H1 (cell line): ENCODE measurements around the gene SARNP.

Source experiments
- ATF3 ChIP-seq: IDR thresholded peaks from 2 replicates; pipeline ENCODE4 v1.6.1; 2011; ENCODE audit warnings: low read depth, mild to moderate bottlenecking, low read length; ENCODE audit not compliant: insufficient read depth
- CREB1 ChIP-seq: IDR thresholded peaks from 2 replicates; pipeline ENCODE4 v1.6.1; 2012; ENCODE audit warnings: inconsistent platforms
- CTCF ChIP-seq, 3 experiments: IDR thresholded peaks; 1 replicate in 2 of 3; 2 replicates in 1 of 3; pipeline versions ENCODE4 v1.5.1 to v1.6.1; 2011; ENCODE audit warnings: low read length in 3 of 3, mild to moderate bottlenecking in 3 of 3, inconsistent platforms in 2 of 3, low read depth in 1 of 3, moderate library complexity in 1 of 3; ENCODE audit not compliant: insufficient read depth in 1 of 3; ENCODE audit errors: control extremely low read depth in 1 of 3
- SP1 ChIP-seq: IDR thresholded peaks from 2 replicates; pipeline ENCODE4 v1.6.1; 2011; ENCODE audit warnings: low read depth, low read length
- YY1 ChIP-seq: IDR thresholded peaks from 2 replicates; pipeline ENCODE4 v1.6.1; 2011; ENCODE audit warnings: low read depth, mild to moderate bottlenecking, low read length
- TF ChIP-seq, protein P1 (sequence below): fragments of 300-600 bp; sonication (generic); IDR thresholded peaks from 2 replicates; pipeline ENCODE4 v1.7.1; 2012; ENCODE audit warnings: low read length, moderate library complexity, mild to moderate bottlenecking, inconsistent platforms; ENCODE audit not compliant: insufficient replicate concordance
- TF ChIP-seq, protein P2 (sequence below): IDR thresholded peaks from 2 replicates; pipeline ENCODE4 v1.6.1; 2012; ENCODE audit warnings: inconsistent platforms

- TF ChIP-seq CTCF (IDR thresholded peaks at IDR 0.05; ENCODE audit: control extremely low read depth in 1 of 3, insufficient read depth in 1 of 3, low read depth in 1 of 3, low read length in 3 of 3) (no peak), SP1 (no peak), ATF3 (no peak), YY1 (no peak), CREB1 (no peak)
- TF ChIP-seq, protein P1, sequence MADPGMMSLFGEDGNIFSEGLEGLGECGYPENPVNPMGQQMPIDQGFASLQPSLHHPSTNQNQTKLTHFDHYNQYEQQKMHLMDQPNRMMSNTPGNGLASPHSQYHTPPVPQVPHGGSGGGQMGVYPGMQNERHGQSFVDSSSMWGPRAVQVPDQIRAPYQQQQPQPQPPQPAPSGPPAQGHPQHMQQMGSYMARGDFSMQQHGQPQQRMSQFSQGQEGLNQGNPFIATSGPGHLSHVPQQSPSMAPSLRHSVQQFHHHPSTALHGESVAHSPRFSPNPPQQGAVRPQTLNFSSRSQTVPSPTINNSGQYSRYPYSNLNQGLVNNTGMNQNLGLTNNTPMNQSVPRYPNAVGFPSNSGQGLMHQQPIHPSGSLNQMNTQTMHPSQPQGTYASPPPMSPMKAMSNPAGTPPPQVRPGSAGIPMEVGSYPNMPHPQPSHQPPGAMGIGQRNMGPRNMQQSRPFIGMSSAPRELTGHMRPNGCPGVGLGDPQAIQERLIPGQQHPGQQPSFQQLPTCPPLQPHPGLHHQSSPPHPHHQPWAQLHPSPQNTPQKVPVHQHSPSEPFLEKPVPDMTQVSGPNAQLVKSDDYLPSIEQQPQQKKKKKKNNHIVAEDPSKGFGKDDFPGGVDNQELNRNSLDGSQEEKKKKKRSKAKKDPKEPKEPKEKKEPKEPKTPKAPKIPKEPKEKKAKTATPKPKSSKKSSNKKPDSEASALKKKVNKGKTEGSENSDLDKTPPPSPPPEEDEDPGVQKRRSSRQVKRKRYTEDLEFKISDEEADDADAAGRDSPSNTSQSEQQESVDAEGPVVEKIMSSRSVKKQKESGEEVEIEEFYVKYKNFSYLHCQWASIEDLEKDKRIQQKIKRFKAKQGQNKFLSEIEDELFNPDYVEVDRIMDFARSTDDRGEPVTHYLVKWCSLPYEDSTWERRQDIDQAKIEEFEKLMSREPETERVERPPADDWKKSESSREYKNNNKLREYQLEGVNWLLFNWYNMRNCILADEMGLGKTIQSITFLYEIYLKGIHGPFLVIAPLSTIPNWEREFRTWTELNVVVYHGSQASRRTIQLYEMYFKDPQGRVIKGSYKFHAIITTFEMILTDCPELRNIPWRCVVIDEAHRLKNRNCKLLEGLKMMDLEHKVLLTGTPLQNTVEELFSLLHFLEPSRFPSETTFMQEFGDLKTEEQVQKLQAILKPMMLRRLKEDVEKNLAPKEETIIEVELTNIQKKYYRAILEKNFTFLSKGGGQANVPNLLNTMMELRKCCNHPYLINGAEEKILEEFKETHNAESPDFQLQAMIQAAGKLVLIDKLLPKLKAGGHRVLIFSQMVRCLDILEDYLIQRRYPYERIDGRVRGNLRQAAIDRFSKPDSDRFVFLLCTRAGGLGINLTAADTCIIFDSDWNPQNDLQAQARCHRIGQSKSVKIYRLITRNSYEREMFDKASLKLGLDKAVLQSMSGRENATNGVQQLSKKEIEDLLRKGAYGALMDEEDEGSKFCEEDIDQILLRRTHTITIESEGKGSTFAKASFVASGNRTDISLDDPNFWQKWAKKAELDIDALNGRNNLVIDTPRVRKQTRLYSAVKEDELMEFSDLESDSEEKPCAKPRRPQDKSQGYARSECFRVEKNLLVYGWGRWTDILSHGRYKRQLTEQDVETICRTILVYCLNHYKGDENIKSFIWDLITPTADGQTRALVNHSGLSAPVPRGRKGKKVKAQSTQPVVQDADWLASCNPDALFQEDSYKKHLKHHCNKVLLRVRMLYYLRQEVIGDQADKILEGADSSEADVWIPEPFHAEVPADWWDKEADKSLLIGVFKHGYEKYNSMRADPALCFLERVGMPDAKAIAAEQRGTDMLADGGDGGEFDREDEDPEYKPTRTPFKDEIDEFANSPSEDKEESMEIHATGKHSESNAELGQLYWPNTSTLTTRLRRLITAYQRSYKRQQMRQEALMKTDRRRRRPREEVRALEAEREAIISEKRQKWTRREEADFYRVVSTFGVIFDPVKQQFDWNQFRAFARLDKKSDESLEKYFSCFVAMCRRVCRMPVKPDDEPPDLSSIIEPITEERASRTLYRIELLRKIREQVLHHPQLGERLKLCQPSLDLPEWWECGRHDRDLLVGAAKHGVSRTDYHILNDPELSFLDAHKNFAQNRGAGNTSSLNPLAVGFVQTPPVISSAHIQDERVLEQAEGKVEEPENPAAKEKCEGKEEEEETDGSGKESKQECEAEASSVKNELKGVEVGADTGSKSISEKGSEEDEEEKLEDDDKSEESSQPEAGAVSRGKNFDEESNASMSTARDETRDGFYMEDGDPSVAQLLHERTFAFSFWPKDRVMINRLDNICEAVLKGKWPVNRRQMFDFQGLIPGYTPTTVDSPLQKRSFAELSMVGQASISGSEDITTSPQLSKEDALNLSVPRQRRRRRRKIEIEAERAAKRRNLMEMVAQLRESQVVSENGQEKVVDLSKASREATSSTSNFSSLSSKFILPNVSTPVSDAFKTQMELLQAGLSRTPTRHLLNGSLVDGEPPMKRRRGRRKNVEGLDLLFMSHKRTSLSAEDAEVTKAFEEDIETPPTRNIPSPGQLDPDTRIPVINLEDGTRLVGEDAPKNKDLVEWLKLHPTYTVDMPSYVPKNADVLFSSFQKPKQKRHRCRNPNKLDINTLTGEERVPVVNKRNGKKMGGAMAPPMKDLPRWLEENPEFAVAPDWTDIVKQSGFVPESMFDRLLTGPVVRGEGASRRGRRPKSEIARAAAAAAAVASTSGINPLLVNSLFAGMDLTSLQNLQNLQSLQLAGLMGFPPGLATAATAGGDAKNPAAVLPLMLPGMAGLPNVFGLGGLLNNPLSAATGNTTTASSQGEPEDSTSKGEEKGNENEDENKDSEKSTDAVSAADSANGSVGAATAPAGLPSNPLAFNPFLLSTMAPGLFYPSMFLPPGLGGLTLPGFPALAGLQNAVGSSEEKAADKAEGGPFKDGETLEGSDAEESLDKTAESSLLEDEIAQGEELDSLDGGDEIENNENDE = no peak
- TF ChIP-seq, protein P2, sequence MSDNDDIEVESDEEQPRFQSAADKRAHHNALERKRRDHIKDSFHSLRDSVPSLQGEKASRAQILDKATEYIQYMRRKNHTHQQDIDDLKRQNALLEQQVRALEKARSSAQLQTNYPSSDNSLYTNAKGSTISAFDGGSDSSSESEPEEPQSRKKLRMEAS = no peak
Measured at GRCh38 chr12:55716582-55716957, 101.0 kb downstream of the SARNP start.
